ENCODE data around the gene PLPPR5. TPM values are rescaled to one million over a fixed set of nuclear protein-coding genes. Genes with fewer than 3 reads are reported as not detected.

PLPPR5 gene
- total and polyA plus RNA-seq, 2 of the 4 experiments (the other 2 are of a cell fraction), result under 0.01 to 0.05 TPM

DNA sequence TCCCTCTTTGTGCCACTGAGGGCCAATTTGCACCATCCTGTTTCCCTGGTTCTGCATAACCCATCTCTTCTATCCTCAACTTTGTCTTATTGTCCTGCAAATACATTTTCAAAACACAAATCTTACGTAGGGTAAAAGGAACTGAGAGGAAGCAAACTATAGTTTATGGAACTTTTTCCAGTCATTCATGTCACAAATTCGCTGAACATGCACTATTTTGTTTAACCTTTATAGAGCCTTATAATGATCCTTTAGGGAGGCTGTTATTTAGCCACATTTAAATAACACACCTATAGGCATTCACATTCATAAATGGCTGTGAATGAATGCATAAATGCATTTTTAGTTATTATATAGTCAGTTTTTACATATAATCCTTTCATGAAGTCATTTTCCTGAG, 85.0 kb downstream of the PLPPR5 start:
- H3K4me2 ChIP-seq (ENCODE audit: low read depth, low read length), result no peak overlapping the region
- ATAC-seq (ENCODE audit: low read depth) (no peak), DNase-seq (no peak)
- H3K56ac ChIP-seq (ENCODE audit: extremely low read depth, insufficient read depth, low read length), result no peak overlapping the region
- H3K14ac ChIP-seq (replicated peaks; ENCODE audit: low read depth, low read length), result no peak overlapping the region; the same call in 1 of the 2 replicates
- intact Hi-C loops (cut with micrococcal nuclease), result no loop called here
- no peaks in the 10 kb centered on the region for H3K27me3 ChIP-seq (ENCODE audit: control insufficient read depth, insufficient read depth, low read length)
- no CpG with 5 or more reads among the region's 2 CpGs for WGBS, 2 experiments (ENCODE audit: extremely low coverage in 2 of 2, insufficient read length in 1 of 2)
- BruUV-seq (replicated peaks), result no TSS peak
- 0 out of 4 replicates have a peak overlapping the region, but pooled peaks of 1 of the 2 experiments have one; percentile 5 for H4K8ac ChIP-seq (ENCODE audit: low read depth in 2 of 2, low read length in 2 of 2)
- no peak overlapping the region for H4K91ac ChIP-seq (ENCODE audit: insufficient read depth, low read depth, low read length)
- no peaks in the 10 kb centered on the region for H3K9me3 ChIP-seq (ENCODE audit: control insufficient read depth, insufficient read depth, low read length)
- no peak overlapping the region for H3K27ac ChIP-seq (ENCODE audit: insufficient read depth, low read length)
- POLR2A ChIA-PET (ENCODE audit: unreplicated experiment), result no interaction called here
- H2BK120ac ChIP-seq (ENCODE audit: low read depth, low read length), result no peak overlapping the region
- H2BK5ac ChIP-seq (ENCODE audit: low read depth, low read length, poor library complexity, severe bottlenecking), result no peak overlapping the region
- no peak overlapping the region for H2AK9ac ChIP-seq (replicated peaks; ENCODE audit: low read depth, low read length, poor library complexity)
- no peak overlapping the region for H3K4me3 ChIP-seq (ENCODE audit: insufficient read depth, low read depth, low read length)
- peak overlapping the region; percentile 62; the same call in 1 of the 2 replicates for H2BK20ac ChIP-seq (ENCODE audit: low read depth, low read length)
- no peak overlapping the region for H2AFZ ChIP-seq (replicated peaks; ENCODE audit: low read length, poor library complexity)
- no peaks in the 10 kb centered on the region for H3K9me1 ChIP-seq (ENCODE audit: insufficient read depth, low read length)
- no peak overlapping the region for H3K9ac ChIP-seq (ENCODE audit: low read depth, low read length)
- TF ChIP-seq MAFK (IDR thresholded peaks at IDR 0.05; ENCODE audit: low read depth, low read length) (peak; percentile 89), NFE2L2 (IDR thresholded peaks at IDR 0.05; ENCODE audit: low read depth, low read length) (no peak)
- CTCF ChIA-PET, result no interaction called here
- no peak overlapping the region for H3K18ac ChIP-seq (ENCODE audit: low read depth, low read length)
- no peak overlapping the region for H4K5ac ChIP-seq (ENCODE audit: low read depth, low read length)
- no peak overlapping the region for H2BK15ac ChIP-seq (ENCODE audit: low read depth, low read length)
- dilution Hi-C loops (cut with HindIII; ENCODE audit: low sequenced_read_pairs, unreplicated experiment), result no loop called here
- 0 out of 2 replicates have a peak overlapping the region, but pooled peaks have one; percentile 53 for H3K4ac ChIP-seq (ENCODE audit: low read depth, low read length)
- H3K23ac ChIP-seq (ENCODE audit: low read depth, low read length), result no peak overlapping the region
- no peak overlapping the region for H2AK5ac ChIP-seq (ENCODE audit: low read depth, low read length)
- in situ Hi-C loops (cut with MboI; ENCODE audit: low sequenced_read_pairs), result loop anchor here (10.0 kb wide), 1 partner anchor 55 kb away; no protein-coding TSS in a partner anchor
- H4K20me1 ChIP-seq (ENCODE audit: insufficient read depth, low read length), result no peaks in the 10 kb centered on the region
- H3K36me3 ChIP-seq (ENCODE audit: control insufficient read depth, insufficient read depth, low read length), result no peaks in the 10 kb centered on the region
- H3K79me1 ChIP-seq (ENCODE audit: low read depth in 1 of 2, low read length in 2 of 2), result no peaks in the 10 kb centered on the region
- peaks cover 2% of the 10 kb centered on the region; the same call in 1 of the 2 replicates for H3K4me1 ChIP-seq (ENCODE audit: control insufficient read depth, insufficient read depth, low read length)
